WTC11 (cell line): ENCODE data around the gene CELA2A.
A peak's percentile ranks its signal among the peaks of the same experiment; 100 is the strongest.

Source experiments
- FOXP4 ChIP-seq: sonication (generic); formaldehyde crosslinking; IDR thresholded peaks from 2 replicates; pipeline ENCODE4 v1.8.0; 2022; ENCODE audit warnings: mild to moderate bottlenecking, missing genetic modification reagents
- USF1 ChIP-seq: sonication (generic); formaldehyde crosslinking; IDR thresholded peaks from 2 replicates; pipeline ENCODE4 v1.8.0; 2022; ENCODE audit warnings: mild to moderate bottlenecking, missing genetic modification reagents
- TF ChIP-seq, protein P1 (sequence below): fragments of 200-600 bp; IDR thresholded peaks from 2 replicates; pipeline ENCODE4 v1.8.0; 2022; ENCODE audit warnings: antibody characterized with exemption
- TF ChIP-seq, protein P2 (sequence below): sonication (generic); formaldehyde crosslinking; IDR thresholded peaks from 2 replicates; pipeline ENCODE4 v1.8.1; 2023; ENCODE audit warnings: mild to moderate bottlenecking, moderate library complexity, missing genetic modification reagents

GRCh38 chr1:15501208-15502032 is 44.9 kb downstream of the CELA2A start:
- TF ChIP-seq FOXP4 (CRISPR knock-in tag) (no peak), USF1 (no peak)
- TF ChIP-seq, protein P1, sequence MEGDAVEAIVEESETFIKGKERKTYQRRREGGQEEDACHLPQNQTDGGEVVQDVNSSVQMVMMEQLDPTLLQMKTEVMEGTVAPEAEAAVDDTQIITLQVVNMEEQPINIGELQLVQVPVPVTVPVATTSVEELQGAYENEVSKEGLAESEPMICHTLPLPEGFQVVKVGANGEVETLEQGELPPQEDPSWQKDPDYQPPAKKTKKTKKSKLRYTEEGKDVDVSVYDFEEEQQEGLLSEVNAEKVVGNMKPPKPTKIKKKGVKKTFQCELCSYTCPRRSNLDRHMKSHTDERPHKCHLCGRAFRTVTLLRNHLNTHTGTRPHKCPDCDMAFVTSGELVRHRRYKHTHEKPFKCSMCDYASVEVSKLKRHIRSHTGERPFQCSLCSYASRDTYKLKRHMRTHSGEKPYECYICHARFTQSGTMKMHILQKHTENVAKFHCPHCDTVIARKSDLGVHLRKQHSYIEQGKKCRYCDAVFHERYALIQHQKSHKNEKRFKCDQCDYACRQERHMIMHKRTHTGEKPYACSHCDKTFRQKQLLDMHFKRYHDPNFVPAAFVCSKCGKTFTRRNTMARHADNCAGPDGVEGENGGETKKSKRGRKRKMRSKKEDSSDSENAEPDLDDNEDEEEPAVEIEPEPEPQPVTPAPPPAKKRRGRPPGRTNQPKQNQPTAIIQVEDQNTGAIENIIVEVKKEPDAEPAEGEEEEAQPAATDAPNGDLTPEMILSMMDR: peak; percentile 68; the same call in 1 of the 2 replicates
- TF ChIP-seq, protein P2, sequence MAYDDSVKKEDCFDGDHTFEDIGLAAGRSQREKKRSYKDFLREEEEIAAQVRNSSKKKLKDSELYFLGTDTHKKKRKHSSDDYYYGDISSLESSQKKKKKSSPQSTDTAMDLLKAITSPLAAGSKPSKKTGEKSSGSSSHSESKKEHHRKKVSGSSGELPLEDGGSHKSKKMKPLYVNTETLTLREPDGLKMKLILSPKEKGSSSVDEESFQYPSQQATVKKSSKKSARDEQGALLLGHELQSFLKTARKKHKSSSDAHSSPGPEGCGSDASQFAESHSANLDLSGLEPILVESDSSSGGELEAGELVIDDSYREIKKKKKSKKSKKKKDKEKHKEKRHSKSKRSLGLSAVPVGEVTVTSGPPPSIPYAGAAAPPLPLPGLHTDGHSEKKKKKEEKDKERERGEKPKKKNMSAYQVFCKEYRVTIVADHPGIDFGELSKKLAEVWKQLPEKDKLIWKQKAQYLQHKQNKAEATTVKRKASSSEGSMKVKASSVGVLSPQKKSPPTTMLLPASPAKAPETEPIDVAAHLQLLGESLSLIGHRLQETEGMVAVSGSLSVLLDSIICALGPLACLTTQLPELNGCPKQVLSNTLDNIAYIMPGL (CRISPR knock-in tag): no peak
